Transverse colon (tissue), 3 donors: ENCODE measurements around the gene ZSWIM4.

ENCODE experiments used
- EP300 ChIP-seq: sonication (generic); formaldehyde crosslinking; IDR thresholded peaks from one replicate; pipeline ENCODE4 v1.6.1; 2017; ENCODE audit warnings: antibody characterized with exemption, low read depth
- POLR2A ChIP-seq: fragments of 450-650 bp; IDR thresholded peaks from one replicate; pipeline ENCODE4 v1.6.1; 2016; ENCODE audit warnings: antibody characterized with exemption, mild to moderate bottlenecking, moderate library complexity
- TF ChIP-seq, protein P1 (sequence below), 5 experiments: fragments of 200-600 bp in 3 of 5; fragments of 450-650 bp in 2 of 5; sonication (generic) in 3 of 5; IDR thresholded peaks; 1 replicate in 2 of 5; 2 replicates in 3 of 5; pipeline ENCODE4 v1.5.1; 2016 to 2017; ENCODE audit warnings: antibody characterized with exemption in 5 of 5, inconsistent platforms in 3 of 5, mild to moderate bottlenecking in 2 of 5, moderate library complexity in 1 of 5

DNA sequence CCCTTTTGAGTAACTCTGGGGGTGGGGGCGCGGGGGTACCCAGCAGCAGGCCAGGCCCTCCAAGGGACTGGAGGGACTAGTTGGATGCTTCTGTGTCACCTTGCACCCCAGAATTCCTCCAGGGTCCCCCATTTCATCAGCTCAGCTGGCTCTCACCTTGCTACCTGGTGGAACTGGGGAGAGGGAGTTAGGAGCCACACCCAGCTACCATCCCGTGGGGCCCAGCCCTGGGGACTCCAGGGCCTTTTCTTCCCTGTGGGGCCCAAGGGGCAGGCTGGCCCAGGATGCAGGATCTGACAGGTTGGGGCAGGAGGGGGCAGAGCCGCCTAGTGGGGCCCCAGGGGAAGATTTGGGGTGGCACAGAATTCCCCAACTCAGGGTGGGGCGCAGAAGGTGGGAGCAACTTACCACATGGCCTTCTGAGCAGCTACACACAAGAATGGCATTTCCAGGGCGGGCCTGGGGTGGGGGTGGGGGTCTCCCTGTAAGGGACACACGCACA, 48.9 kb downstream of the ZSWIM4 start:
- TF ChIP-seq, protein P1, sequence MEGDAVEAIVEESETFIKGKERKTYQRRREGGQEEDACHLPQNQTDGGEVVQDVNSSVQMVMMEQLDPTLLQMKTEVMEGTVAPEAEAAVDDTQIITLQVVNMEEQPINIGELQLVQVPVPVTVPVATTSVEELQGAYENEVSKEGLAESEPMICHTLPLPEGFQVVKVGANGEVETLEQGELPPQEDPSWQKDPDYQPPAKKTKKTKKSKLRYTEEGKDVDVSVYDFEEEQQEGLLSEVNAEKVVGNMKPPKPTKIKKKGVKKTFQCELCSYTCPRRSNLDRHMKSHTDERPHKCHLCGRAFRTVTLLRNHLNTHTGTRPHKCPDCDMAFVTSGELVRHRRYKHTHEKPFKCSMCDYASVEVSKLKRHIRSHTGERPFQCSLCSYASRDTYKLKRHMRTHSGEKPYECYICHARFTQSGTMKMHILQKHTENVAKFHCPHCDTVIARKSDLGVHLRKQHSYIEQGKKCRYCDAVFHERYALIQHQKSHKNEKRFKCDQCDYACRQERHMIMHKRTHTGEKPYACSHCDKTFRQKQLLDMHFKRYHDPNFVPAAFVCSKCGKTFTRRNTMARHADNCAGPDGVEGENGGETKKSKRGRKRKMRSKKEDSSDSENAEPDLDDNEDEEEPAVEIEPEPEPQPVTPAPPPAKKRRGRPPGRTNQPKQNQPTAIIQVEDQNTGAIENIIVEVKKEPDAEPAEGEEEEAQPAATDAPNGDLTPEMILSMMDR (IDR thresholded peaks at IDR 0.05) = no peak
- TF ChIP-seq EP300 (no peak), POLR2A (no peak)
